ENCODE data around the gene KCTD16. TPM values are rescaled to one million over a fixed set of nuclear protein-coding genes. Genes with fewer than 3 reads are reported as not detected.

KCTD16 gene
- polyA plus RNA-seq, 1 donor (not counting 4 experiments of a cell fraction or from before 2014, with no cell fraction given) = 0.04 TPM

DNA sequence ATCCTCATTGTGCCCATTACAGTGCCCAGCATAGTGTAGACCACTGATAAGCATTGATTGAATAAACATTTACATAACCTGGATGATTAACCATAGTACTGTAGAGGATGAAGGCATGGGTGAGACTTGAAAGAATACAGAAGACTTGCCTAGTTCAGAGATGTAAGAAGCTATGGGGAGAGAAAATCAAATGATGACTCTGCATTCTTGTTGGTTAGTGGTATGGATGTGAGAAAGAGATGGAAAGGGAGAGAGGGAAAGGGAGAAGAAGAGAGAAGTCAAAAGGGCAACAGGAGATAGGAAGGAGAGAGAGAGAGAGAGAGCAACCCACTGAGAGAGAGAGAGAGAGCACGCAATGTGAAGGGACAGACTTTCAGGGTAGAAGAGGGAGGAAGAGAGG lies 27.0 kb upstream of the KCTD16 start:
- no peaks in the 10 kb centered on the region for H3K36me3 ChIP-seq (ENCODE audit: control insufficient read depth in 2 of 2, extremely low read depth in 1 of 2, insufficient read depth in 2 of 2, low read length in 2 of 2)
- DNase-seq (ENCODE audit: low read depth, low spot score) = no peak
- no peak for FAIRE-seq

DNA sequence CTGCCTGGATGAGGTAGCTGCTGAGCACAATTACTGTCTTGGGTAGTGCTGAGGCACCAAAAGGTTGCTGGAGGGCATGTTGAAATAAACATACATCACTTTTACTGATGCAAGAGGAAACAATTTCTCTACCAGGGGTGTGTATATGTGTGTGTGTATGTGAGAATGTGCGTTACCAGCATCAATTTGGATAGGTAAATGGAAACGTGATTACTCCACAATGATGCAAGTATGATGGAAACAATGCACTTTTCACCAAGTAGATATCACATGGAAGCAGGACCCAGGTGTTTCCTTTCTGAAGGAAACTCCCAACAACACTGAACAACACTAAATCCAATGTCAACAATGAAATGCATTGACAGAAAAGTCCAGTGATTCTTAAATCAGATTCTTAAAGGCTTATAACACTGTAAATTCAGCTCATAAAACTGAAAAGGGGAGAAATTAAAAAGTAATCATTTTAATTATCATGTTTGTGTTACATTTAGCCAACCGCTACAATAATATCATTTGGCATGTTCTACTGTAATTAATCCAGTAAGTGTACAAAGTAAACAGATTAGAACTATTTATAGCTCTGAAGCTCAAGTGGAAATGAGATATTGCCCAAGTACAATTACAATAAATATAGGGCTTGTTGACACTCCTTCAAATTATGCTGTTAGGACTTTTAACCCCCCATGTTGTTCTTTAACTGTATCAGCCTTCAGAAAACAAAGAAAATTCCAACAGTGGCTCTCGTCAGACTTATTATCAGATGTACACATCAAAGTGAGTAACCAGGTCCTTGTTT lies 25.5 kb upstream of the KCTD16 start:
- Histone ChIP-seq H3K9ac (ENCODE audit: control insufficient read depth, extremely low read depth, insufficient read depth, low read length) (no peak overlapping the region), H3K79me2 (ENCODE audit: control insufficient read depth, insufficient read depth, low read length) (no peaks in the 10 kb centered on the region), H3K4me1 (ENCODE audit: control insufficient read depth, extremely low read depth, insufficient read depth, low read length) (peaks cover 2% of the 10 kb centered on the region), H3K9me3 (ENCODE audit: control insufficient read depth, low read depth, low read length) (no peaks in the 10 kb centered on the region), H4K20me1 (ENCODE audit: control insufficient read depth, extremely low read depth, insufficient read depth, low read length) (no peaks in the 10 kb centered on the region), H3K4me2 (ENCODE audit: control insufficient read depth, extremely low read depth, insufficient read depth, low read depth, low read length) (no peak overlapping the region), H3K4me3 (ENCODE audit: control insufficient read depth in 2 of 3, extremely low read depth in 1 of 3, insufficient read depth in 2 of 3, low read depth in 1 of 3, low read length in 3 of 3) (no peak overlapping the region), H2AFZ (ENCODE audit: control insufficient read depth, low read length) (no peak overlapping the region), H3K9me1 (ENCODE audit: control insufficient read depth, extremely low read depth, insufficient read depth, low read length) (no peaks in the 10 kb centered on the region), H3K36me3 (ENCODE audit: control insufficient read depth in 2 of 2, extremely low read depth in 1 of 2, insufficient read depth in 2 of 2, low read length in 2 of 2) (no peaks in the 10 kb centered on the region), H3K27me3 (ENCODE audit: control insufficient read depth, extremely low read depth, insufficient read depth, low read length) (no peaks in the 10 kb centered on the region), H3K27ac (ENCODE audit: control insufficient read depth, insufficient read depth, low read length) (no peak overlapping the region)
- DNase-seq (ENCODE audit: low read depth, low spot score) = no peak
- dilution Hi-C loops (cut with MboI; ENCODE audit: extremely low pct_ligation_motif_present, low sequenced_read_pairs) = no loop called here
- peak; percentile 59 for FAIRE-seq
- TF ChIP-seq, protein P1, sequence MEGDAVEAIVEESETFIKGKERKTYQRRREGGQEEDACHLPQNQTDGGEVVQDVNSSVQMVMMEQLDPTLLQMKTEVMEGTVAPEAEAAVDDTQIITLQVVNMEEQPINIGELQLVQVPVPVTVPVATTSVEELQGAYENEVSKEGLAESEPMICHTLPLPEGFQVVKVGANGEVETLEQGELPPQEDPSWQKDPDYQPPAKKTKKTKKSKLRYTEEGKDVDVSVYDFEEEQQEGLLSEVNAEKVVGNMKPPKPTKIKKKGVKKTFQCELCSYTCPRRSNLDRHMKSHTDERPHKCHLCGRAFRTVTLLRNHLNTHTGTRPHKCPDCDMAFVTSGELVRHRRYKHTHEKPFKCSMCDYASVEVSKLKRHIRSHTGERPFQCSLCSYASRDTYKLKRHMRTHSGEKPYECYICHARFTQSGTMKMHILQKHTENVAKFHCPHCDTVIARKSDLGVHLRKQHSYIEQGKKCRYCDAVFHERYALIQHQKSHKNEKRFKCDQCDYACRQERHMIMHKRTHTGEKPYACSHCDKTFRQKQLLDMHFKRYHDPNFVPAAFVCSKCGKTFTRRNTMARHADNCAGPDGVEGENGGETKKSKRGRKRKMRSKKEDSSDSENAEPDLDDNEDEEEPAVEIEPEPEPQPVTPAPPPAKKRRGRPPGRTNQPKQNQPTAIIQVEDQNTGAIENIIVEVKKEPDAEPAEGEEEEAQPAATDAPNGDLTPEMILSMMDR (optimal IDR thresholded peaks at IDR 0.05 in 1 of 3, IDR thresholded peaks at IDR 0.05 in 1 of 3, conservative IDR thresholded peaks at IDR 0.05 in 1 of 3; ENCODE audit: extremely low read depth in 1 of 3, insufficient read depth in 2 of 3, low read length in 3 of 3) = no peak
- no peak for TF ChIP-seq EZH2 (IDR thresholded peaks at IDR 0.05; ENCODE audit: low read length)

More for the DNA sequence above, 27.0 kb upstream of the KCTD16 start:
- Histone ChIP-seq H2AFZ (ENCODE audit: control insufficient read depth, low read length) (no peak overlapping the region), H3K79me2 (ENCODE audit: control insufficient read depth, insufficient read depth, low read length) (no peaks in the 10 kb centered on the region), H3K4me3 (ENCODE audit: control insufficient read depth in 2 of 3, extremely low read depth in 1 of 3, insufficient read depth in 2 of 3, low read depth in 1 of 3, low read length in 3 of 3) (no peak overlapping the region), H3K9ac (ENCODE audit: control insufficient read depth, extremely low read depth, insufficient read depth, low read length) (no peak overlapping the region), H3K9me1 (ENCODE audit: control insufficient read depth, extremely low read depth, insufficient read depth, low read length) (no peaks in the 10 kb centered on the region), H3K27ac (ENCODE audit: control insufficient read depth, insufficient read depth, low read length) (no peak overlapping the region), H3K27me3 (ENCODE audit: control insufficient read depth, extremely low read depth, insufficient read depth, low read length) (no peaks in the 10 kb centered on the region), H3K4me1 (ENCODE audit: control insufficient read depth, extremely low read depth, insufficient read depth, low read length) (peaks cover 2% of the 10 kb centered on the region), H4K20me1 (ENCODE audit: control insufficient read depth, extremely low read depth, insufficient read depth, low read length) (no peaks in the 10 kb centered on the region), H3K4me2 (ENCODE audit: control insufficient read depth, extremely low read depth, insufficient read depth, low read depth, low read length) (no peak overlapping the region), H3K9me3 (ENCODE audit: control insufficient read depth, low read depth, low read length) (no peaks in the 10 kb centered on the region)
- TF ChIP-seq EZH2 (IDR thresholded peaks at IDR 0.05; ENCODE audit: low read length) = no peak
- TF ChIP-seq, protein P1 (optimal IDR thresholded peaks at IDR 0.05 in 1 of 3, IDR thresholded peaks at IDR 0.05 in 1 of 3, conservative IDR thresholded peaks at IDR 0.05 in 1 of 3; ENCODE audit: extremely low read depth in 1 of 3, insufficient read depth in 2 of 3, low read length in 3 of 3) = no peak
- dilution Hi-C loops (cut with MboI; ENCODE audit: extremely low pct_ligation_motif_present, low sequenced_read_pairs) = no loop called here
